Placental epithelial cell (primary cell): ENCODE measurements around the gene SMIM22. TPM values are rescaled to one million over a fixed set of nuclear protein-coding genes. Genes with fewer than 3 reads are reported as not detected.

Source experiments
- small RNA-seq: library from RNA; depleted of rRNA; stranded (forward); fragments of <200 nt; gene quantifications from one replicate; pipeline ENCODE3, GENCODE V24; 2012
- total RNA-seq: library from RNA; depleted of rRNA; stranded (reverse); fragments of >200 nt; gene quantifications from 2 replicates; pipeline ENCODE4 v1.2.3, GENCODE V29; 2012

Gene SMIM22, protein sequence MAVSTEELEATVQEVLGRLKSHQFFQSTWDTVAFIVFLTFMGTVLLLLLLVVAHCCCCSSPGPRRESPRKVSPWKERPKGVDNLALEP
- total RNA-seq, result not detected in 2 replicates

DNA sequence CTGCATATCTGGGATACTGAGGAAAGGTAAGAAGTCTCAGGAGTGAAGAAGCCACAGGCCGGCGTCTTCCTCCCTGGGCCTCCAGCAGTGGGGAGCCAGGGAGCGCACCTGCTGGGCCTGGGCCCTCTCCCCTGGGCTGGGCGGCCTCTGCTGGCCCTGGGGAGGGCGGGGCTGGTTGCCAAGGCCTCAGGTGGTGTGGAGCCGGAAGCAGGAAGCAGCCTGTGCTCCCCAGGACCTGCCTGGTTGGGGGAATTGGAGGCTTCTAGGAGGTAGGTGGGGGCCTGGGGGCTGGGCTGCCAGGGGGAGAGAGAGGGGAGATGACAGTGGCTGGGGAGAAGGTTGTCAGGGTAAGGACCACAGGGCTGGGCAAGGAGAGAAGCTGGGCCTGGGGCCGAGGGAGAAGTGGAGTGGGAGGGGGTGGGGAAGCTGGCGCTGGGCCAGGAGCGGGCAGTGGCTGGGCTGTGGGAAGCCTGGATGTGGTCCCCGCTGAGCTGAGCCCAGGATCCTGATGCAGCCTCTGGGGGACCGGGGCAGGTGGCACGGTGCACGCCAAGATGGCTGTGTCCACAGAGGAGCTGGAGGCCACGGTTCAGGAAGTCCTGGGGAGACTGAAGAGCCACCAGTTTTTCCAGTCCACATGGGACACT lies at the start of gene SMIM22:
Gene SMIM22 (plus strand): TSS at position 189 of the 647 bp plus-strand sequence. CDS start 366 bp downstream, at position 555.

DNA sequence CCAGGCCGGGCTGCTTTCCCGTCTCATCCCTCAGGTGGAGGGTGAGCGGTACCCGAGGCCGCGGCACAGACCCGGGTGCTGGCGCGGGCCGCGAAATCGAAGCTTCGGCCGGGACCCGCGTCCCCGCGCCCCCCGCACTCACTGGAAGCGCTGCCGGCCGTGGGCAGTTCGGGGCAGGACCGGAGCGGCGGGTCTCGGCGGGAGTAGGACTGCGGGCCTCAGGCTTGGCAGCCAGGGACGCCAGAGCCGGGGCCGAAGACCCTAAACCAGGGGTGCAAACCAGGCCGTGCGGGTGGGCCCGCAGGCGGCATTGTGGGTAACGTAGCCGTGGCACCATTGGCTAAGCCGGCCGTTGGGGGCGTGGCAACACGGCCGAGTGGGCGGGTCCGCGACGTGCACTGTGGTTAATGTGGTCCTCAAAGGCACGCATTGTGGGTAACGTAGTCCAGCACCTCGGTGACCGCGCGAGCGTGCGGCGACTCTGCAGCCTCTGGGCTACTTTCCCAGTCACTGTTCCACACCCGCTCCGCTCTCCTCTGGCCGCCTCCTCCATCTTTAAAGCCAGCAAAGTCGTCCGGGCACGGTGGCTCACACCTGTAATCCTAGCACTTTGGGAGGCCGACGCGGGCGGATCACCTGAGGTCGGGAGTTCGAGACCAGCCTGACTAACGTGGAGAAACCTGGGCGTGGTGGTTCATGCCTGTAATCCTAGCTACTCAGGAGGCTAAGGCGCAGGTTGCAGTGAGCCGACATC lies 28.1 kb upstream of the SMIM22 start, which contains the start of gene ZNF500:
Gene ZNF500 (minus strand): TSS at position 288 of the 754 bp plus-strand sequence. CDS start 1,184 bp downstream, outside the sequence.

DNA sequence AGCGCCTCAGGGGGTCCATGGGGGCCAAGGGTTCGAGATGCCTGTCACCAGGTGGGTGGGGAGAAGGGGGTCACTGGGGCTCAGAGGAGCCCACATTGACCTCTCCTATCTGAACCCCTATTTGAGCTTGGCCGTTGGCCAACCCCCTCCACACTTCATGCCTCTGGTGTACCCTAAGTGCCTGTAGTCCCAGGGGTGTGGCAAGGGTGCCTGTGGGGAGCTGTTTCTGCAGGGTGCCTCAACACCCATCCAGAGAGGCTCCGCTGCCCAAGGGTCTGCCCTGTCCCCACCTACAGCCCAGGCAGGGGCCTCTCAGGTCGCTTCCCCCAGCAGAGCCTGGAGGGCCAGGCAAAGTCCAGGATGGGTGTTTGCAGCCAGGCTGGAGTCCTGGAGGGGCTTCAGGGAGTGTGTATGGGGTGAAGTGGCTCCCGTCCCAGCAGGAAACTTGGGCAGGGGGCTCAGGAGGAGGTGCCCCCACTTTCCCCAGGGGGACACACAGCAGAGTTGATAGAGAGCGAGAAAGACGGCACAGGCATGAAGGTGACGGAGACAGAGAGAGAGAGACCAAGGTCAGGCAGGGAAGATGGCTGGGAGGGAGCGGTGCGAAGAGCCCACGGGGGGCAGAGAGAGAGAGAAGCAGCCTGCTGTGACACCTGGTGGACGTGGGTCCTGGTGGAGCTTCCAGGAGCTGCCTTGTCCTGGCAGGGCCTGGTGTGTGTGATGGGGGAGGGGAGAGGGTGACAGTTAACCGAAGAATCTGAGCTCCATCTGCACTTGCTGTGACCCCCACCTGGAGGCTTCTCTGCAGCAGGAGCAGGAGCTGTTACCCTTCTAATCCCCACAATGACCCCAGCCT lies 7.3 kb upstream of the SMIM22 start, which contains the start of gene SEPTIN12:
Gene SEPTIN12 (minus strand): TSS at position 719 of the 856 bp plus-strand sequence. CDS start 700 bp downstream, at position 19.

DNA sequence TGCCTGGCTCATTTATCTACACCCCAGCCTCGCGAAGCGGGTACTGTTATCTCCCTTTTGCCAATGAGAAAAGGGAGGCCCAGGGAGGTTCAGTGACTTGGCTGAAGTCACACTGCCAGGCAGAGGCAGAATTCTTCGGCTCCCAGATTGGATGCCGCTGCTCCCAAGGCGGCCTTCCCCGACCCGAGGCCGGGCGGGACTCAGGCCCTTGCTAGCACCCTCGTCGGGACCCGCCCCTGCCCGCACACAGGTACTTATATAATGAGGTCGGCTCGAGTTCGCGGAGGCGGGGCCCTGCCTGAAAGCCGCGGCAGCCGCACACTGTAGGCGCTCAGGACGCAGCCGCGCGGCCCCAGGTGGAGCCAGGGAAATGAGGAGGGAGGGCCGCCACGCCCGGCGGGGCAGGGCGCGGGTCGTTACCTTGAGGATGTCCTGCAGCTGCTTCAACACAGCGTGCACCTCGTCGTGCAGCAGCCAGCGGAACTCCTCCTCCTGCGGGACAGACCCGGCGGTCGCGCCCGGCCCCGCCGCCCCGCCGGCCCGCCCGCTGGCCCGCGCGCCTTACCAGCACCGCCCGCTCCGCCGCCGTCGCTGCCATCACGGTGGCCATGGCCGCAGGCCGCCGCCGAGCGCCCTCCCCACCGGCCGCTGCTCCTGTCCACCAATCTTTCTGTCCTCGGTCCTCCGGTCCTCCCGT lies 6.9 kb downstream of the SMIM22 start, which contains the start of gene ROGDI:
Gene ROGDI (minus strand): TSS at position 672 of the 697 bp plus-strand sequence. CDS start 62 bp downstream, at position 610.

Small RNA genes lying within 50 kb of the gene (small RNA-seq; reads per million reads assigned to genes)
- gene RF00017, result not detected

Other genes with a start within 250 kb of the SMIM22 start
- gene C16orf96, start 239.0 kb upstream of the SMIM22 start, total RNA-seq, result 0.39 TPM in 1 of 2 replicates, not detected in the other
- gene UBALD1, start 180.5 kb upstream of the SMIM22 start, total RNA-seq, result 18.5 and 19.6 TPM in 2 replicates
- gene MGRN1, start 170.5 kb upstream of the SMIM22 start, total RNA-seq, result 29.1 and 42.5 TPM in 2 replicates
- gene NUDT16L1, start 101.8 kb upstream of the SMIM22 start, total RNA-seq, result 23.2 and 27.7 TPM in 2 replicates
- 18.5 and 19.2 TPM in 2 replicates for gene ANKS3, start 61.1 kb upstream of the SMIM22 start, total RNA-seq
- gene DNAAF8, start 60.8 kb upstream of the SMIM22 start, total RNA-seq, result 0.39 and 0.54 TPM in 2 replicates
- gene ZNF500, start 28.2 kb upstream of the SMIM22 start, total RNA-seq, result 15.3 and 17.8 TPM in 2 replicates
- gene SEPTIN12, start 7.0 kb upstream of the SMIM22 start, total RNA-seq, result not detected in 2 replicates
- gene ROGDI, start 7.3 kb downstream of the SMIM22 start, total RNA-seq, result 22.8 and 28.4 TPM in 2 replicates
- gene GLYR1, start 51.9 kb downstream of the SMIM22 start, total RNA-seq, result 35.7 and 45.7 TPM in 2 replicates
- gene UBN1, start 52.1 kb downstream of the SMIM22 start, total RNA-seq, result 32.8 and 46.7 TPM in 2 replicates
- 14.2 and 33.4 TPM in 2 replicates for gene PPL, start 141.8 kb downstream of the SMIM22 start, total RNA-seq
- gene SEC14L5, start 163.0 kb downstream of the SMIM22 start, total RNA-seq, result under 0.01 and 0.11 TPM in 2 replicates
- 13.7 and 19.5 TPM in 2 replicates for gene NAGPA, start 238.6 kb downstream of the SMIM22 start, total RNA-seq